HepG2 (cell line): ENCODE measurements around the gene CFAP61. TPM values are rescaled to one million over a fixed set of nuclear protein-coding genes. Genes with fewer than 3 reads are reported as not detected.

Source experiments
- AGO1 ChIP-seq: fragments of 200-400 bp; formaldehyde crosslinking; IDR thresholded peaks from 2 replicates; pipeline ENCODE4 v1.6.1; 2017; ENCODE audit warnings: mild to moderate bottlenecking, low read depth, low read length, moderate library complexity; ENCODE audit not compliant: poor library complexity, severe bottlenecking
- ARID3A ChIP-seq: IDR thresholded peaks from 2 replicates; pipeline ENCODE4 v1.6.1; 2012; ENCODE audit warnings: low read depth, low read length, improper control_type of control experiment
- CHCHD3 ChIP-seq: sonication (generic); formaldehyde crosslinking; IDR thresholded peaks from 2 replicates; pipeline ENCODE4 v1.8.0; 2022; ENCODE audit warnings: mild to moderate bottlenecking, missing genetic modification reagents, moderate library complexity
- DMAP1 ChIP-seq: IDR thresholded peaks from 2 replicates; pipeline ENCODE4 v1.6.1; 2016
- E2F1 ChIP-seq: sonication (generic); formaldehyde crosslinking; IDR thresholded peaks from 2 replicates; pipeline ENCODE4 v1.5.0; 2020; ENCODE audit warnings: missing genetic modification reagents
- MEF2D ChIP-seq: sonication (generic); formaldehyde crosslinking; IDR thresholded peaks from 2 replicates; pipeline ENCODE4 v1.5.1; 2020; ENCODE audit warnings: mild to moderate bottlenecking, missing genetic modification reagents
- MEIS2 ChIP-seq: sonication (generic); formaldehyde crosslinking; IDR thresholded peaks from 2 replicates; pipeline ENCODE4 v1.9.0; 2021; ENCODE audit warnings: mild to moderate bottlenecking, missing genetic modification reagents
- MIER3 ChIP-seq: IDR thresholded peaks from 2 replicates; pipeline ENCODE4 v1.6.1; 2016; ENCODE audit warnings: missing compliant biosample characterization, borderline replicate concordance
- RCOR2 ChIP-seq: IDR thresholded peaks from 2 replicates; pipeline ENCODE4 v1.6.1; 2016; ENCODE audit warnings: missing biosample characterization, missing genetic modification reagents
- REL ChIP-seq: sonication (generic); formaldehyde crosslinking; conservative IDR thresholded peaks from 2 replicates; pipeline ENCODE4 v1.8.0; 2022; ENCODE audit warnings: mild to moderate bottlenecking, missing genetic modification reagents, moderate library complexity
- SALL2 ChIP-seq: sonication (generic); formaldehyde crosslinking; IDR thresholded peaks from 2 replicates; pipeline ENCODE4 v1.8.1; 2023; ENCODE audit warnings: mild to moderate bottlenecking, missing genetic modification reagents, inconsistent platforms
- SMARCC2 ChIP-seq: fragments of 450-650 bp; IDR thresholded peaks from 2 replicates; pipeline ENCODE4 v1.6.1; 2017; ENCODE audit warnings: antibody characterized with exemption, mild to moderate bottlenecking
- ZNF496 ChIP-seq: sonication (generic); formaldehyde crosslinking; IDR thresholded peaks from 2 replicates; pipeline ENCODE4 v1.8.1; 2023; ENCODE audit warnings: mild to moderate bottlenecking, moderate library complexity, missing genetic modification reagents; ENCODE audit not compliant: insufficient replicate concordance
- polyA plus RNA-seq, 8 experiments: library from polyadenylated mRNA; depleted of rRNA in 3 of 8; stranded (reverse) in 7 of 8; unstranded in 1 of 8; fragments of >200 nt; fragmentation: Illumina TruSeq in 4 of 8; extraction: Trizol in 4 of 8; gene quantifications; 2 replicates each; pipeline versions ENCODE4 v1.2.1 to v1.2.3, GENCODE V29; 2011 to 2016; ENCODE audit warnings: low read depth in 4 of 8, missing spikeins in 1 of 8, mixed read lengths in 1 of 8; ENCODE audit not compliant: insufficient read depth in 1 of 8
- total RNA-seq, 5 experiments: library from RNA; depleted of rRNA; stranded (reverse); fragments of >200 nt; fragmentation: Illumina TruSeq; extraction: Trizol; gene quantifications; 2 replicates each; pipeline ENCODE4 v1.2.3, GENCODE V29; 2016; ENCODE audit warnings: low read depth in 1 of 5

Gene CFAP61
- total and polyA plus RNA-seq, 2 of the 13 experiments (the other 11 are each of a cell fraction or from before 2014, with no cell fraction given) = 0.27 TPM; not detected in 1

GRCh38 chr20:20019123-20019522 lies 33.2 kb upstream of the CFAP61 start (continued):
- TF ChIP-seq E2F1 (CRISPR knock-in tag) (no peak), MIER3 (CRISPR knock-in tag) (no peak), MEIS2 (CRISPR knock-in tag) (no peak), RCOR2 (CRISPR knock-in tag) (no peak), REL (CRISPR knock-in tag) (no peak), SALL2 (no peak), DMAP1 (CRISPR knock-in tag) (no peak), ARID3A (no peak), CHCHD3 (CRISPR knock-in tag) (no peak), AGO1 (no peak), SMARCC2 (no peak), ZNF496 (CRISPR knock-in tag) (no peak), MEF2D (0 out of 2 replicates have a peak, but pooled peaks have one; percentile 23)
- TF ChIP-seq, all 625 proteins: peak for 5
